ENCODE results near the gene TMEM132D.

Gene TMEM132D

GRCh38 chr12:129226851-129227250, 677.0 kb downstream of the TMEM132D start:
- no peak for TF ChIP-seq CTCF (IDR thresholded peaks at IDR 0.05; ENCODE audit: low read depth, low read length)
- no peak for TF ChIP-seq MYC (IDR thresholded peaks at IDR 0.05; ENCODE audit: low read depth, low read length)
- TF ChIP-seq POLR2A (IDR thresholded peaks at IDR 0.05; ENCODE audit: extremely low read depth, insufficient read length), result no peak
- TF ChIP-seq MAX (IDR thresholded peaks at IDR 0.05; ENCODE audit: low read depth, low read length), result no peak
- H3K4me3 ChIP-seq (ENCODE audit: low read depth, low read length), result no peak overlapping the region
- no peak for DNase-seq (ENCODE audit: low read depth)

GRCh38 chr12:129226005-129226404, 677.8 kb downstream of the TMEM132D start:
- no peak for TF ChIP-seq POLR2A (IDR thresholded peaks at IDR 0.05; ENCODE audit: extremely low read depth, insufficient read length)
- TF ChIP-seq MYC (IDR thresholded peaks at IDR 0.05; ENCODE audit: low read depth, low read length), result no peak
- no peak for TF ChIP-seq CTCF (IDR thresholded peaks at IDR 0.05; ENCODE audit: low read depth, low read length)
- TF ChIP-seq MAX (IDR thresholded peaks at IDR 0.05; ENCODE audit: low read depth, low read length), result no peak
- DNase-seq (ENCODE audit: low read depth), result no peak
- no peak overlapping the region for H3K4me3 ChIP-seq (ENCODE audit: low read depth, low read length)

- no peak for DNase-seq (ENCODE audit: low read depth)
- H3K4me3 ChIP-seq (ENCODE audit: low read depth, low read length), result no peak overlapping the region
- TF ChIP-seq MAX (IDR thresholded peaks at IDR 0.05; ENCODE audit: low read depth, low read length) (0 out of 2 replicates have a peak, but pooled peaks have one; percentile 4), CTCF (IDR thresholded peaks at IDR 0.05; ENCODE audit: low read depth, low read length) (no peak), MYC (IDR thresholded peaks at IDR 0.05; ENCODE audit: low read depth, low read length) (no peak), POLR2A (IDR thresholded peaks at IDR 0.05; ENCODE audit: extremely low read depth, insufficient read length) (no peak)
These were observed 688.3 kb downstream of the TMEM132D start for GRCh38 chr12:129215556-129215955.

GRCh38 chr12:129213551-129213950, 690.3 kb downstream of the TMEM132D start:
- H3K4me3 ChIP-seq (ENCODE audit: low read depth, low read length), result no peak overlapping the region
- DNase-seq (ENCODE audit: low read depth), result no peak
- TF ChIP-seq MAX (IDR thresholded peaks at IDR 0.05; ENCODE audit: low read depth, low read length) (no peak), CTCF (IDR thresholded peaks at IDR 0.05; ENCODE audit: low read depth, low read length) (no peak), MYC (IDR thresholded peaks at IDR 0.05; ENCODE audit: low read depth, low read length) (no peak), POLR2A (IDR thresholded peaks at IDR 0.05; ENCODE audit: extremely low read depth, insufficient read length) (no peak)

- H3K4me3 ChIP-seq (ENCODE audit: low read depth, low read length), result no peak overlapping the region
- TF ChIP-seq MAX (IDR thresholded peaks at IDR 0.05; ENCODE audit: low read depth, low read length) (no peak), POLR2A (IDR thresholded peaks at IDR 0.05; ENCODE audit: extremely low read depth, insufficient read length) (no peak), CTCF (IDR thresholded peaks at IDR 0.05; ENCODE audit: low read depth, low read length) (no peak), MYC (IDR thresholded peaks at IDR 0.05; ENCODE audit: low read depth, low read length) (no peak)
- DNase-seq (ENCODE audit: low read depth), result no peak
These were observed 691.8 kb downstream of the TMEM132D start for GRCh38 chr12:129211862-129212630.
